Erythroblast (primary cell): ENCODE data around the gene TMEM131.

Source experiments
- GATA1 ChIP-seq: IDR thresholded peaks from 2 replicates; pipeline ENCODE4 v1.6.1; 2011; ENCODE audit warnings: low read depth, mild to moderate bottlenecking, control low read depth, low read length, moderate library complexity
- POLR2A ChIP-seq: IDR thresholded peaks from 2 replicates; pipeline ENCODE4 v1.6.1; 2011; ENCODE audit warnings: mild to moderate bottlenecking, low read length

DNA sequence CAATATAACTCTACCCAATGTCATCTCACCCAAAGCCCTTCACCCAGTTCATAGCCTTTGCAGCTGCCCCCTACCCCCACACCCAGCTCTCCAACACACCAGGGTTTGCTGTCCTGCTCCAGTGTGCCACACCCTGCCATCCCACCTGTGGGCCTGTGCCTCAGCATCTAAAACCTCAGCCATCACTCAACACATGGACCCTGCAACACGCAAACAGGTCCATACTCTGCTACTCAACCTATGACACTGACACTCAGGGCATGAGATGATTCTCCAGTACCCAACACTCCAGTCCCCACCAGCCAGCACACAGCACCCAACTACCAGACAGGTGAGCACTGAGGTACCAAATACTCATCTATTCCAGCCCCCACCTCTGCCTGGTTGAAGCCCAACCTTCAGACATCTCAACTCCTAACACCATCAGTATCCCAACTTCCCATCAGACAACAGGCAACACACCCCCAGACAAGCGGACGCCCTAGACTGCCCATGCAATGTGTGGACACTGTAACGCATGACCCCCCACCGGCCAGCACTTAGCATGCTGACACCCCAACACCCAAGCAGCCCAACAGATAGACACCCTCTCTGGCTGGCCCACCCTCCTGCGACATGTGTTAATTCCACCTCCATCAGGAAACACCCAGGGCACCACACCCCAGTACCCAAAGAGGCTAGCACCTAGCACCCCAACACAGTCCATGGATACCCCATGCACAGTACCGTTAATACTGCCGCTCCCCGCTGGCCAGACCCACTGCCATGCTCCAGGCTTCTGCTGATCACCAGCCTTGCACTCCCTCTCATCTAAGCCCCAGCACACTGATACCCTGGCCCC is 257.3 kb downstream of the TMEM131 start:
- TF ChIP-seq POLR2A (no peak), GATA1 (no peak)
